HUES6 (cell line): ENCODE results near the gene GABRP.

Experiments
- H3K27ac ChIP-seq: 2 replicates; pipeline ENCODE4 v1.7.0; 2013; ENCODE audit warnings: low read depth, mild to moderate bottlenecking, low read length, inconsistent platforms
- H3K27me3 ChIP-seq: 2 replicates; pipeline ENCODE4 v1.6.1; 2013; ENCODE audit warnings: low read length; ENCODE audit not compliant: control insufficient read depth, insufficient read depth
- H3K36me3 ChIP-seq: 2 replicates; pipeline ENCODE4 v1.6.1; 2013; ENCODE audit warnings: low read length; ENCODE audit not compliant: control insufficient read depth, insufficient read depth
- H3K4me1 ChIP-seq: 2 replicates; pipeline ENCODE4 v1.6.1; 2013; ENCODE audit warnings: low read length; ENCODE audit not compliant: control insufficient read depth, insufficient read depth
- H3K4me3 ChIP-seq: 2 replicates; pipeline ENCODE4 v1.5.1; 2013; ENCODE audit warnings: low read depth, low read length
- H3K9ac ChIP-seq: one replicate; pipeline ENCODE4 v1.6.1; 2013; ENCODE audit warnings: mild to moderate bottlenecking, low read length
- H3K9me3 ChIP-seq: 2 replicates; pipeline ENCODE4 v1.6.1; 2013; ENCODE audit warnings: low read depth, low read length; ENCODE audit not compliant: control insufficient read depth, insufficient read depth

The GABRP gene

DNA sequence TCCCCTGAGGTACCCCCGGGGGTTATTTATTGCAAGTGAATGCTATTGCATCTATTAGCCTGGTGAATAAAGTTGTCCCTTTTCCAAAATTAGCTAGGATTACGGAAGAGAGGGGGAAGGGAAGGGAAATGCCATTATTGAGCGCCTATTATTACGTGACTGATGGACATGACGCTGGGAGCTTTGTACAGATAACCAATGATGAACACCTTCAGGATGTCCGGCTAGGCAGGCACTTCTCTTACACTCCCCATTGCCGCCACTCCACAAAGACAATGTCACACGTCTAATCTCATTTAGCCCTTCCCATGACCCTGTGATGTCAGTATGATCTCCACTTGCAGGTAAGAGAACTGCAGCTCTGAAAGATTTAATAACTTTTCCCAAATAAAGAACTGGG, 9.4 kb downstream of the GABRP start:
- H3K27ac ChIP-seq: no peak overlapping the region
- no peaks in the 10 kb centered on the region for H3K9me3 ChIP-seq
- H3K9ac ChIP-seq: no peak overlapping the region
- H3K36me3 ChIP-seq: no peaks in the 10 kb centered on the region
- no peak overlapping the region for H3K4me3 ChIP-seq
- H3K4me1 ChIP-seq: peaks cover 9% of the 10 kb centered on the region; the same call in 1 of the 2 replicates
- H3K27me3 ChIP-seq: no peaks in the 10 kb centered on the region

DNA sequence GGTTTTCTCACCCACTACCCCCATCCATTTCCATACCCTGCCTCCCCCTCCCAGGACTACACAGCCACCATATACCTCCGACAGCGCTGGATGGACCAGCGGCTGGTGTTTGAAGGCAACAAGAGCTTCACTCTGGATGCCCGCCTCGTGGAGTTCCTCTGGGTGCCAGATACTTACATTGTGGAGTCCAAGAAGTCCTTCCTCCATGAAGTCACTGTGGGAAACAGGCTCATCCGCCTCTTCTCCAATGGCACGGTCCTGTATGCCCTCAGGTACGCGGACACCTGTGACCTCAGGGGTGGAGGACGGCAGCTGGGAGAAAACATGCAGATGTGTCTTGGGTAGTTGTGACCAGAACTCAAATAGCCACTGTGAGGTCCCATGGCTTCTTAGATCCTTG, 11.6 kb downstream of the GABRP start:
- Histone ChIP-seq H3K36me3 (no peaks in the 10 kb centered on the region), H3K9ac (no peak overlapping the region), H3K27ac (no peak overlapping the region), H3K4me1 (peaks cover 9% of the 10 kb centered on the region; the same call in 1 of the 2 replicates), H3K9me3 (no peaks in the 10 kb centered on the region), H3K4me3 (no peak overlapping the region), H3K27me3 (no peaks in the 10 kb centered on the region)

DNA sequence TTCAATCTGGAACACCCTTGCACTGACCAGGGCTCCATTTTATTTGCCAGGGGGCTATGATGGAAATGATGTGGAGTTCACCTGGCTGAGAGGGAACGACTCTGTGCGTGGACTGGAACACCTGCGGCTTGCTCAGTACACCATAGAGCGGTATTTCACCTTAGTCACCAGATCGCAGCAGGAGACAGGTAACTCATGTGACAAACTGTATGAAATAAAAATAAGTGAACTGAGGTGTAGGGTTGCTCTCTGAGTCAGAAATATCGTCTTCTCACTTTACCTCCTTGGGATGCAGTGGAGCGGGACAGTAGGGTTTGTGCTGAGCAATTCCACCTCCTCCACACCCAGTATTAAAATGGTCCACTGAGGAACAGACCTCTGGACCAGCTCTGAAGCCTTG, 22.1 kb downstream of the GABRP start:
- Histone ChIP-seq H3K9ac (no peak overlapping the region), H3K4me1 (no peaks in the 10 kb centered on the region), H3K36me3 (no peaks in the 10 kb centered on the region), H3K4me3 (no peak overlapping the region), H3K9me3 (no peaks in the 10 kb centered on the region), H3K27me3 (no peaks in the 10 kb centered on the region), H3K27ac (no peak overlapping the region)

DNA sequence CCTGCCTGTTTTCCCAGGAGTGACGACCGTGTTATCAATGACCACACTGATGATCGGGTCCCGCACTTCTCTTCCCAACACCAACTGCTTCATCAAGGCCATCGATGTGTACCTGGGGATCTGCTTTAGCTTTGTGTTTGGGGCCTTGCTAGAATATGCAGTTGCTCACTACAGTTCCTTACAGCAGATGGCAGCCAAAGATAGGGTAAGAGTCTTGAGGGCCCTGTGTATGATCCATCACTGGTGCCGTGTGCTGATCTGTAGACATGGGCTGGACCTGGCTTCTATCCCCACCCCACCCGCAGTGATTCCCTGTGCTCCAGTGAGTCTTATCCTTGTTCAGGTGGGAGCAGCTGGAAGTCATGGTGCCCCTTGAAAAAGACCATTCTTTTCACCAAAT, 26.0 kb downstream of the GABRP start:
- Histone ChIP-seq H3K36me3 (no peaks in the 10 kb centered on the region), H3K9me3 (no peaks in the 10 kb centered on the region), H3K4me3 (no peak overlapping the region), H3K4me1 (no peaks in the 10 kb centered on the region), H3K27me3 (no peaks in the 10 kb centered on the region), H3K9ac (no peak overlapping the region), H3K27ac (no peak overlapping the region)

DNA sequence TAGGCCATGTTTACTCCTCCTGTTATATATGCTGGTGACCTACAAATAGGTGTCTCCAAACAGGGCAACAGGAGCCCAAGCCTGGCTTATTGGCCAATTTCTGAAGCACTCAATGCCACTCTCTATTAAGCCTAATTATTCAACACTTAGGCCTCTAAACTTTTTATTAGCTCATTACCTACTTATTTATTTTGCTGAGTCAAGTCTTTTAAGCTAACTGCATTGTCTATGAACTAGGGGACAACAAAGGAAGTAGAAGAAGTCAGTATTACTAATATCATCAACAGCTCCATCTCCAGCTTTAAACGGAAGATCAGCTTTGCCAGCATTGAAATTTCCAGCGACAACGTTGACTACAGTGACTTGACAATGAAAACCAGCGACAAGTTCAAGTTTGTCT, 28.2 kb downstream of the GABRP start:
- Histone ChIP-seq H3K4me3 (no peak overlapping the region), H3K36me3 (no peaks in the 10 kb centered on the region), H3K27ac (no peak overlapping the region), H3K9ac (no peak overlapping the region), H3K27me3 (no peaks in the 10 kb centered on the region), H3K9me3 (no peaks in the 10 kb centered on the region), H3K4me1 (no peaks in the 10 kb centered on the region)

DNA sequence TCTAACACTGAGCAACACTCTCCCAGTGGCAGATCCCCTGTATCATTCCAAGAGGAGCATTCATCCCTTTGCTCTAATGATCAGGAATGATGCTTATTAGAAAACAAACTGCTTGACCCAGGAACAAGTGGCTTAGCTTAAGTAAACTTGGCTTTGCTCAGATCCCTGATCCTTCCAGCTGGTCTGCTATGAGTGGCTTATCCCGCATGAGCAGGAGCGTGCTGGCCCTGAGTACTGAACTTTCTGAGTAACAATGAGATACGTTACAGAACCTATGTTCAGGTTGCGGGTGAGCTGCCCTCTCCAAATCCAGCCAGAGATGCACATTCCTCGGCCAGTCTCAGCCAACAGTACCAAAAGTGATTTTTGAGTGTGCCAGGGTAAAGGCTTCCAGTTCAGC, 29.7 kb downstream of the GABRP start:
- Histone ChIP-seq H3K9me3 (no peaks in the 10 kb centered on the region), H3K4me3 (no peak overlapping the region), H3K4me1 (no peaks in the 10 kb centered on the region), H3K27ac (no peak overlapping the region), H3K27me3 (no peaks in the 10 kb centered on the region), H3K36me3 (no peaks in the 10 kb centered on the region), H3K9ac (no peak overlapping the region)

DNA sequence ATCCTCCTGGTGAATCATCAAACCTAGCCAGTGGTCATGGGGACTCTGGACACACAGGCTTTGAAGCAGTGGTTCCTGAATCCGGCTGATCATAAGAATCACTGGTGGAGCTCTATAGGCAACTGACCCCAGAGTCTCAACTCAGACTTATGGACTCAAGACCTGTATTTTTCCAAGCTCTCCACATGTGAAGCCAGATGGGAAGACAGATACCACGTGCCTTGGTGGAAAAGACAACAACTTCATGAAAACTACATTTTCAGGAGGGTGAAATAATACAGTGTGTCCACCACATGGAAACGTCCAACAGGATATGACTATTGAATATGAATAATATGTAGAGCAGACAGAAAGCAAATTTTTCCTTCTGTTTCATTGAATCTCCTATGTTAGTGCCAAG, 33.7 kb downstream of the GABRP start:
- Histone ChIP-seq H3K27me3 (no peaks in the 10 kb centered on the region), H3K9me3 (no peaks in the 10 kb centered on the region), H3K9ac (no peak overlapping the region), H3K36me3 (no peaks in the 10 kb centered on the region), H3K27ac (no peak overlapping the region), H3K4me3 (no peak overlapping the region), H3K4me1 (no peaks in the 10 kb centered on the region)

DNA sequence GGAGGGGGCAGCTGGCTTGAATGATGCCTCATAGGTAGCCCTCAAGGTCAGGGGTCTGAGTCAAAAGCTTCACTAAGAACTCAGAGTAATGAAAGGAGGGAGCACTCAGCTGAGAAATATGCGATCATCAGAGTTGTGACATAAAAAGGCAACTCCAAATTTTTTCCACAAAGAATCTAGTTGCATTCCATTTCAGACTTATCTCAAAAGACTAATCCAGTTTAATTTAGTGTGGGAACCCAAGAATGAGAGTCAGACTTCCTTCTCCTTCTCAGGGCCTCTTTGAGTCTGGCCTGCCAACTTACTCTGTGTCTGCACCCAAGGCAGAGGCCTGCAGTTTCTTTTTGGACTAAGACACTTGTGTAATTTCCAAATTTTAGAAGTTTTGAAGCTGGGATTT, 34.7 kb downstream of the GABRP start:
- H3K27ac ChIP-seq: no peak overlapping the region
- H3K9ac ChIP-seq: no peak overlapping the region
- H3K9me3 ChIP-seq: no peaks in the 10 kb centered on the region
- H3K4me3 ChIP-seq: no peak overlapping the region
- H3K27me3 ChIP-seq: no peaks in the 10 kb centered on the region
- no peaks in the 10 kb centered on the region for H3K36me3 ChIP-seq
- no peaks in the 10 kb centered on the region for H3K4me1 ChIP-seq

DNA sequence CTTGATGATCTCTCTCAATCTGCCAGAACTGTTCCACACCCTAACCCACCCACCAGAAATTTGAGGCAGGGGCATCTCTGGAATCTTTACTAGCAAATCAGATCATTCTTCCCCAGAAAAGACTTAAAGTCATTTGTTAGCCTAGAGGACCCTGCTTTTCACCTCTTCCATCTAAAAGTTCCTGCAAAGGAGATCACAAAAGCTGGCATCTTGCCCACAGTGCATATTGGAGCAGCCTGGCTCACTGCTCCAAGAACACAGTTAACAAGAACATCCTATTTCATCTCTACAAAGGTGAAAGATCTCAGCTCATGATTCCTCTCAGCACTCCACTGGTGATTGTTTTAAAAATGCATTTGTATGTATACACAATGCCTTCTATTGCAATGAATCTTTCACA, 36.3 kb downstream of the GABRP start:
- Histone ChIP-seq H3K4me1 (no peaks in the 10 kb centered on the region), H3K4me3 (no peak overlapping the region), H3K9ac (no peak overlapping the region), H3K27ac (no peak overlapping the region), H3K36me3 (no peaks in the 10 kb centered on the region), H3K27me3 (no peaks in the 10 kb centered on the region), H3K9me3 (peaks cover 3% of the 10 kb centered on the region; the same call in 1 of the 2 replicates)

DNA sequence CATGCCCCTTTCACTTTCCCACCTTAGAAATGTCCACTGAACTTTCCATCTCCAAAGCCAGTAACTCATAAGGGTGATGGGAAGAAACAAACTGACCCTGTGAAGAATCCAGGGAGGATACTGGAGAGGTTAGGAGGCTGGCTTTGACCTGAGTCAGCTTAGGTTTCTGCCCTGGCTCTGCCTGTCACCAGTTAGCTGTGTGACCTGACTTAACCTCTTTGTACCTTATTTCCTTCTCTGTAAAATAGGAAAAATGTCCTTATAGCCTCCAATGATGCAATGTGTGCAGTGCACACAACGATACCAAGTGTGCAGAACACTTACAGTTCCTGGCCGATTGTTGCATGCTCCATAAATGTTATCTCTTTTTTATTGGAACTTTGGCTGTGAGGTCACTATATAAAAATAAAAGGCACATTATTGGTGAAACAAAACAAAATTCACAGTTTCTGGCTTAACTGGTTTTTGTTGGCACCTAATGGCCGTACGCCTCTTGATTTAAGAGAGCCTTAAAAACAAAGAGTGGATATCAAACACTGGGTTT, 37.8 kb downstream of the GABRP start:
- Histone ChIP-seq H3K9me3 (peaks cover 15% of the 10 kb centered on the region), H3K27me3 (no peaks in the 10 kb centered on the region), H3K36me3 (no peaks in the 10 kb centered on the region), H3K4me3 (no peak overlapping the region), H3K27ac (no peak overlapping the region), H3K4me1 (no peaks in the 10 kb centered on the region), H3K9ac (no peak overlapping the region)

DNA sequence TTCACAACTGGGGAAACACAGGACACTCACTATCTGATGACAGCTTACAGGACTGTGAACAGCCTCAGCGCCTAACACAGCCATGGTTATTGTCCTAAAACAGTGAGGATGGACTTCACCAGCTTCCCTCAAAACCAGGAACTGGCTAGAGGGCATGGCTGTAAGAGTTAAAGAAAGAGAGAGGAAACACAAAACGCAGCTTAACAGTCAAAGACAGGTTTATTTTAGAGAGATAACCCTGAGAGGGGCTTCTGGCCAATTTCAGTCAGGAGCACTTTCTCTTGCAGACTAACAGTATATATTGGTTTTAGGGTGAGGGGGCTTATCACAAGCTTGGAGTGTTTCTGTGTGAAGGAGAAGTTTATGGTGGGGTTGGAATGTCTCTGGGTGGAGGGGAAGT, 42.6 kb downstream of the GABRP start:
- no peak overlapping the region for H3K27ac ChIP-seq
- no peak overlapping the region for H3K9ac ChIP-seq
- H3K27me3 ChIP-seq: no peaks in the 10 kb centered on the region
- no peaks in the 10 kb centered on the region for H3K4me1 ChIP-seq
- no peak overlapping the region for H3K4me3 ChIP-seq
- peaks cover 26% of the 10 kb centered on the region for H3K9me3 ChIP-seq
- no peaks in the 10 kb centered on the region for H3K36me3 ChIP-seq

DNA sequence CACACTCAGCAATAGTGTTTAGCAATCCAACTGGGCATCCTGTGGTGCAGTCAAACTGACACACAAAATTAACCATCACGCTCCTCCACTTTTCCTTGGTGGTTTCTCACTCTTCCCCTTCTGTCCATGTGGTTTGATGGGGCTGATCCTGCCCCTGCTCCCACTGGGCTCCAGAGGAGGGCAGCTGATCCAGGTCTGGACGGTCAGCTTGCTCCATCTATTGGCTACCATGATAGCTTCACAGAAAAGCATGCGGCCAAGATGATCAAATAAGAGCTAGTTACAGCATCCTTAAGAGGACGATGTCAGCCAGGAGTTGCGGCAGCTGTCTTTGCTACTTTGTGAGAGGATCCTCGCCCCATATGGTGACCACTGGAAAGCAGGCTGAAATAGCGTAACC, 48.7 kb downstream of the GABRP start:
- Histone ChIP-seq H3K27me3 (no peaks in the 10 kb centered on the region), H3K9me3 (peaks cover 8% of the 10 kb centered on the region; the same call in 1 of the 2 replicates), H3K9ac (no peak overlapping the region), H3K4me1 (no peaks in the 10 kb centered on the region; the same call in 1 of the 2 replicates), H3K27ac (no peak overlapping the region), H3K4me3 (no peak overlapping the region), H3K36me3 (no peaks in the 10 kb centered on the region)
